Measurements from ENCODE around the gene FHOD1. TPM values are rescaled to one million over a fixed set of nuclear protein-coding genes. Genes with fewer than 3 reads are reported as not detected.

The FHOD1 gene
- total and polyA plus RNA-seq, 2 of the 13 experiments (the other 11 are each of a cell fraction or from before 2014, with no cell fraction given) = 20.0 to 20.8 TPM

DNA sequence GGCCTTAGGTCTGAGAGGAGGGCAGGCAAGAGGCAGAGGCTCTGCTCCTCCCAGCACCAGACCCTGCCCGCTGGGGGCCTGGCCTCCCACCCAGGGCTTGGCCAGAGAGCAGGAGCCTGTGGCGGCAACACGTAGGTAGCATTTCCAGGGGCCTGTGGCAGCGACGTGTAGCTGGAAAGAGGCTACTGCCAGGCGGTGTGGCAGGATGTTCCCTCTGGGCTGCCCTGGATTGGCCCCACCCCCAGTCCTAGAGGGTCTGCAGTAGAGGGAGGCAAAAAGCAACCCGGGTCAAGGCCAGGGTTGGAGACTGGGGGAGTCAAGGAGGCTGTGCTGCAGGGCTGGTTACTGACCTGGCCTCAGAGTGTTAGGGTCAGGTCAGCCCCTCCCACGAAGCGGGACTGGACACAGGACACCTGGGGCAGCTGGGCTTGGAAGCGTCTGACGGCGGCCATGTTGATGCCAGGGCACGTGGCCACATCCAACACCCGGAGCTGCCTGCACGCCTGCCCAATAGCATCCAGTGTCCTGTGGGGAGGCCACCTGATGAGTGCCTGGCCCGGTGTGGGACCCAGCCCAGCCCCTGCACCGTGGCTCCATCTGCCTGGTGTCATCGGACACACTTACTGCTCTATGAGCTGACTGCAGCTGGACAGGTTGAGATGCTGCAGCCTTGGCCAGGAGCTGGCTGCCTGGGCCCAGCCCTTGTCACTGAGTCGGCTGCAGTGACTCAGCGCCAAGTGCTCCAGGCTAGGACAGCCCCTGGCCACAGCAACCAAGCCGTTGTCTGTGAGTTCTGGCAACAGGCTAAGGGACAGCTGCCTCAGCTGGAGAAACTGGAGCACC, 39.8 kb downstream of the FHOD1 start (continued):
- TF ChIP-seq, protein P1, sequence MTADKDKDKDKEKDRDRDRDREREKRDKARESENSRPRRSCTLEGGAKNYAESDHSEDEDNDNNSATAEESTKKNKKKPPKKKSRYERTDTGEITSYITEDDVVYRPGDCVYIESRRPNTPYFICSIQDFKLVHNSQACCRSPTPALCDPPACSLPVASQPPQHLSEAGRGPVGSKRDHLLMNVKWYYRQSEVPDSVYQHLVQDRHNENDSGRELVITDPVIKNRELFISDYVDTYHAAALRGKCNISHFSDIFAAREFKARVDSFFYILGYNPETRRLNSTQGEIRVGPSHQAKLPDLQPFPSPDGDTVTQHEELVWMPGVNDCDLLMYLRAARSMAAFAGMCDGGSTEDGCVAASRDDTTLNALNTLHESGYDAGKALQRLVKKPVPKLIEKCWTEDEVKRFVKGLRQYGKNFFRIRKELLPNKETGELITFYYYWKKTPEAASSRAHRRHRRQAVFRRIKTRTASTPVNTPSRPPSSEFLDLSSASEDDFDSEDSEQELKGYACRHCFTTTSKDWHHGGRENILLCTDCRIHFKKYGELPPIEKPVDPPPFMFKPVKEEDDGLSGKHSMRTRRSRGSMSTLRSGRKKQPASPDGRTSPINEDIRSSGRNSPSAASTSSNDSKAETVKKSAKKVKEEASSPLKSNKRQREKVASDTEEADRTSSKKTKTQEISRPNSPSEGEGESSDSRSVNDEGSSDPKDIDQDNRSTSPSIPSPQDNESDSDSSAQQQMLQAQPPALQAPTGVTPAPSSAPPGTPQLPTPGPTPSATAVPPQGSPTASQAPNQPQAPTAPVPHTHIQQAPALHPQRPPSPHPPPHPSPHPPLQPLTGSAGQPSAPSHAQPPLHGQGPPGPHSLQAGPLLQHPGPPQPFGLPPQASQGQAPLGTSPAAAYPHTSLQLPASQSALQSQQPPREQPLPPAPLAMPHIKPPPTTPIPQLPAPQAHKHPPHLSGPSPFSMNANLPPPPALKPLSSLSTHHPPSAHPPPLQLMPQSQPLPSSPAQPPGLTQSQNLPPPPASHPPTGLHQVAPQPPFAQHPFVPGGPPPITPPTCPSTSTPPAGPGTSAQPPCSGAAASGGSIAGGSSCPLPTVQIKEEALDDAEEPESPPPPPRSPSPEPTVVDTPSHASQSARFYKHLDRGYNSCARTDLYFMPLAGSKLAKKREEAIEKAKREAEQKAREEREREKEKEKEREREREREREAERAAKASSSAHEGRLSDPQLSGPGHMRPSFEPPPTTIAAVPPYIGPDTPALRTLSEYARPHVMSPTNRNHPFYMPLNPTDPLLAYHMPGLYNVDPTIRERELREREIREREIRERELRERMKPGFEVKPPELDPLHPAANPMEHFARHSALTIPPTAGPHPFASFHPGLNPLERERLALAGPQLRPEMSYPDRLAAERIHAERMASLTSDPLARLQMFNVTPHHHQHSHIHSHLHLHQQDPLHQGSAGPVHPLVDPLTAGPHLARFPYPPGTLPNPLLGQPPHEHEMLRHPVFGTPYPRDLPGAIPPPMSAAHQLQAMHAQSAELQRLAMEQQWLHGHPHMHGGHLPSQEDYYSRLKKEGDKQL (CRISPR knock-in tag; IDR thresholded peaks at IDR 0.05; ENCODE audit: low read depth) = no peak
- TF ChIP-seq, protein P2, sequence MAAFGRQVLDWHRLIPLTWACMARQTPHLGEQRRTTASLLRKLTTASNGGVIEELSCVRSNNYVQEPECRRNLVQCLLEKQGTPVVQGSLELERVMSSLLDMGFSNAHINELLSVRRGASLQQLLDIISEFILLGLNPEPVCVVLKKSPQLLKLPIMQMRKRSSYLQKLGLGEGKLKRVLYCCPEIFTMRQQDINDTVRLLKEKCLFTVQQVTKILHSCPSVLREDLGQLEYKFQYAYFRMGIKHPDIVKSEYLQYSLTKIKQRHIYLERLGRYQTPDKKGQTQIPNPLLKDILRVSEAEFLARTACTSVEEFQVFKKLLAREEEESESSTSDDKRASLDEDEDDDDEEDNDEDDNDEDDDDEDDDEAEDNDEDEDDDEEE (CRISPR knock-in tag; IDR thresholded peaks at IDR 0.05) = no peak
- TF ChIP-seq, protein P3, sequence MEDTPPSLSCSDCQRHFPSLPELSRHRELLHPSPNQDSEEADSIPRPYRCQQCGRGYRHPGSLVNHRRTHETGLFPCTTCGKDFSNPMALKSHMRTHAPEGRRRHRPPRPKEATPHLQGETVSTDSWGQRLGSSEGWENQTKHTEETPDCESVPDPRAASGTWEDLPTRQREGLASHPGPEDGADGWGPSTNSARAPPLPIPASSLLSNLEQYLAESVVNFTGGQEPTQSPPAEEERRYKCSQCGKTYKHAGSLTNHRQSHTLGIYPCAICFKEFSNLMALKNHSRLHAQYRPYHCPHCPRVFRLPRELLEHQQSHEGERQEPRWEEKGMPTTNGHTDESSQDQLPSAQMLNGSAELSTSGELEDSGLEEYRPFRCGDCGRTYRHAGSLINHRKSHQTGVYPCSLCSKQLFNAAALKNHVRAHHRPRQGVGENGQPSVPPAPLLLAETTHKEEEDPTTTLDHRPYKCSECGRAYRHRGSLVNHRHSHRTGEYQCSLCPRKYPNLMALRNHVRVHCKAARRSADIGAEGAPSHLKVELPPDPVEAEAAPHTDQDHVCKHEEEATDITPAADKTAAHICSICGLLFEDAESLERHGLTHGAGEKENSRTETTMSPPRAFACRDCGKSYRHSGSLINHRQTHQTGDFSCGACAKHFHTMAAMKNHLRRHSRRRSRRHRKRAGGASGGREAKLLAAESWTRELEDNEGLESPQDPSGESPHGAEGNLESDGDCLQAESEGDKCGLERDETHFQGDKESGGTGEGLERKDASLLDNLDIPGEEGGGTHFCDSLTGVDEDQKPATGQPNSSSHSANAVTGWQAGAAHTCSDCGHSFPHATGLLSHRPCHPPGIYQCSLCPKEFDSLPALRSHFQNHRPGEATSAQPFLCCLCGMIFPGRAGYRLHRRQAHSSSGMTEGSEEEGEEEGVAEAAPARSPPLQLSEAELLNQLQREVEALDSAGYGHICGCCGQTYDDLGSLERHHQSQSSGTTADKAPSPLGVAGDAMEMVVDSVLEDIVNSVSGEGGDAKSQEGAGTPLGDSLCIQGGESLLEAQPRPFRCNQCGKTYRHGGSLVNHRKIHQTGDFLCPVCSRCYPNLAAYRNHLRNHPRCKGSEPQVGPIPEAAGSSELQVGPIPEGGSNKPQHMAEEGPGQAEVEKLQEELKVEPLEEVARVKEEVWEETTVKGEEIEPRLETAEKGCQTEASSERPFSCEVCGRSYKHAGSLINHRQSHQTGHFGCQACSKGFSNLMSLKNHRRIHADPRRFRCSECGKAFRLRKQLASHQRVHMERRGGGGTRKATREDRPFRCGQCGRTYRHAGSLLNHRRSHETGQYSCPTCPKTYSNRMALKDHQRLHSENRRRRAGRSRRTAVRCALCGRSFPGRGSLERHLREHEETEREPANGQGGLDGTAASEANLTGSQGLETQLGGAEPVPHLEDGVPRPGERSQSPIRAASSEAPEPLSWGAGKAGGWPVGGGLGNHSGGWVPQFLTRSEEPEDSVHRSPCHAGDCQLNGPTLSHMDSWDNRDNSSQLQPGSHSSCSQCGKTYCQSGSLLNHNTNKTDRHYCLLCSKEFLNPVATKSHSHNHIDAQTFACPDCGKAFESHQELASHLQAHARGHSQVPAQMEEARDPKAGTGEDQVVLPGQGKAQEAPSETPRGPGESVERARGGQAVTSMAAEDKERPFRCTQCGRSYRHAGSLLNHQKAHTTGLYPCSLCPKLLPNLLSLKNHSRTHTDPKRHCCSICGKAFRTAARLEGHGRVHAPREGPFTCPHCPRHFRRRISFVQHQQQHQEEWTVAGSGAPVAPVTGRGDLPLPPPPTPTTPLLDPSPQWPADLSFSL (CRISPR knock-in tag; IDR thresholded peaks at IDR 0.05) = 0 out of 2 replicates have a peak, but pooled peaks have one; percentile 22
- TF ChIP-seq ZBTB7A (CRISPR knock-in tag; IDR thresholded peaks at IDR 0.05) = peak; percentile 26; the same call in 1 of the 2 replicates
- peak; percentile 18; the same call in 1 of the 2 replicates for TF ChIP-seq ZNF292 (CRISPR knock-in tag; IDR thresholded peaks at IDR 0.05; ENCODE audit: borderline replicate concordance, low read depth)
- TF ChIP-seq ERF (CRISPR knock-in tag; IDR thresholded peaks at IDR 0.05) = 0 out of 2 replicates have a peak, but pooled peaks have one; percentile 14
- TF ChIP-seq RXRA (CRISPR knock-in tag; IDR thresholded peaks at IDR 0.05) = peak; percentile 51; the same call in 1 of the 2 replicates
- 0 out of 2 replicates have a peak, but pooled peaks have one; percentile 29 for TF ChIP-seq REPIN1 (CRISPR knock-in tag; IDR thresholded peaks at IDR 0.05; ENCODE audit: borderline replicate concordance, low read depth)
- TF ChIP-seq WIZ (CRISPR knock-in tag; IDR thresholded peaks at IDR 0.05) = no peak
- TF ChIP-seq NFE2 (CRISPR knock-in tag; IDR thresholded peaks at IDR 0.05) = peak; percentile 75; the same call in 1 of the 2 replicates
- TF ChIP-seq ZNF138 (CRISPR knock-in tag; IDR thresholded peaks at IDR 0.05; ENCODE audit: low read depth) = 0 out of 2 replicates have a peak, but pooled peaks have one; percentile 38
